Lower leg skin (tissue), 3 donors: ENCODE data around the gene ABCG1.

Experiments used
- CTCF ChIP-seq, 3 donors: fragments of 450-650 bp; IDR thresholded peaks; one replicate each; pipeline ENCODE4 v1.5.1; 2016; ENCODE audit warnings: antibody characterized with exemption in 3 of 3, mild to moderate bottlenecking in 3 of 3, moderate library complexity in 2 of 3
- POLR2A ChIP-seq, 2 donors: fragments of 450-650 bp; IDR thresholded peaks; one replicate each; pipeline ENCODE4 v1.6.1; 2016 to 2017; ENCODE audit warnings: antibody characterized with exemption in 2 of 2, mild to moderate bottlenecking in 1 of 2, moderate library complexity in 1 of 2

- TF ChIP-seq CTCF (IDR thresholded peaks at IDR 0.05) (no peak), POLR2A (IDR thresholded peaks at IDR 0.05) (no peak)
Observed at GRCh38 chr21:42195378-42196031, 23.4 kb upstream of the ABCG1 start.
